NCI-H2227 (cell line): ENCODE measurements around the gene KLK6.

ENCODE experiments used
- DNase-seq: peaks from one replicate; lab custom pipeline; 2025; ENCODE audit not compliant: unreplicated experiment; lab: John Stamatoyannopoulos, UW

Gene KLK6

DNA sequence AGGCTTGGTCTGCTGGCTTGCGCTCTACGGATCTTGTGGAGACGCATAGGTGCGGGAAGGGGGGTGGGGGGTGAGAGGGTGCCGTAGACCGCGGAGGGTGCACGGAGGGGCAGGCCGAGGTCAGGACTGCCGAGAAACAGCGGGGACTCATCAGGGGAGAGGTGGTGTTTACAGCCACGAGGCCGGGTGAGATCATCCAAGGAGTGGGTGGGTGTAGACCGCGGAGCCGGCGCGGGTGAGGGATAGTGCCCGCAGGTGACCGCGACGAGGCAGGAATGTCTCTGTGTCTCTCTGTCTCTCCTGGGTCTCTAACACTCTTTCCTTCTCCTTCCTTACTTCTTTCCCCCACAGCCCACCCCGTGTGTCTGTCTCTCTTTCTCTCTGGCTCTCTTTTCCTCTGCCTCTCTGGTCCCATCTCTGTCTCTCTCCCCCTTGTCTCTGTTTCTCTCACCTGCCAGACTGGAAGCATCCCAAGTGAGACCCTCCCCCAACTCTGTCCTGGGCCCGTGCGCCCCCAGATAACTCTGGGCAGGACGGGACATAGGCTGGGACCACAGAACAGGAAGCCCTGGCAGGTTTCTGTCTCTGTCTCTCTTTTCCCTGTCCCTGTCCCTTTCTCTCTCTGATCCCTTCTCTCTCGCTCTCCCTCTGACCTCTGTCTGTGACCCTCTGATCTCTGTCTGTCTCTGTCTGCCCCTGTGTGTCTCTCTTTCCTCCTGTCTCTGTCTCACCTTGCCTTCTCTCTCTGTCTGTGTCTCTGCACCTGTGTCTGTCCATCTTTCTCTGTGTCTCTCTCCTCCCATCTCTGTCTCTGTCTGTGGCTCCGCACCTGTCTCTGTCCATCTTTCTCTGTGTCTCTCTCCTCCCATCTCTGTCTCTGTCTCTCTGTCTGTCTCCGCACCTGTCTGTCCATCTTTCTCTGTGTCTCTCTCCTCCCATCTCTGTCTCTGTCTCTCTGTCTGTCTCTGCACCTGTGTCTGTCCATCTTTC lies 56.4 kb downstream of the KLK6 start:
- DNase-seq = no peak

DNA sequence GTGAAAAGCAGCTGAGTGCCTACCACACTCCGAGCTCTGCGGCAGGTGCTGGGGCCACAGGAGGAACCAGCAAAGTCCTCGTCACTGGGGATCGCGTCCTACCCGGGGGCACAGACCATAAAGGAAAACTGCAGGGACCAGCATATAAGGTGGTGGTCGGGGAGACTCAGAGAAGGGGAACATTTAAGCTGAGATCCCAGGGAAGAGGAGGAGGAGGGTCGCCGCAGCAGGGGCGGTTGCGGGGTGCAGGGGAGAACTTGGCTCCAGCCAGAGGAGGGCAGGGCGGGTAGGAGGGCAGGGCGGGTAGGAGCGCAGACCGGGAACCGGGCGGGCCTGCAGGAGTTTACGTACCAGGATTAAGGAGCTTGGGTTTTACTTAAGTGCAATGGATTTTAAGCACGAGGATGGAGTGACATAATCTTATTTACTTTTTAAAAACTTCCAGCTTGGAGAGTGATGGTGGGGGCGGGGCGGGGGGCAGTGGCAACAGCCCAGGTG lies 57.2 kb downstream of the KLK6 start:
- DNase-seq = no peak

DNA sequence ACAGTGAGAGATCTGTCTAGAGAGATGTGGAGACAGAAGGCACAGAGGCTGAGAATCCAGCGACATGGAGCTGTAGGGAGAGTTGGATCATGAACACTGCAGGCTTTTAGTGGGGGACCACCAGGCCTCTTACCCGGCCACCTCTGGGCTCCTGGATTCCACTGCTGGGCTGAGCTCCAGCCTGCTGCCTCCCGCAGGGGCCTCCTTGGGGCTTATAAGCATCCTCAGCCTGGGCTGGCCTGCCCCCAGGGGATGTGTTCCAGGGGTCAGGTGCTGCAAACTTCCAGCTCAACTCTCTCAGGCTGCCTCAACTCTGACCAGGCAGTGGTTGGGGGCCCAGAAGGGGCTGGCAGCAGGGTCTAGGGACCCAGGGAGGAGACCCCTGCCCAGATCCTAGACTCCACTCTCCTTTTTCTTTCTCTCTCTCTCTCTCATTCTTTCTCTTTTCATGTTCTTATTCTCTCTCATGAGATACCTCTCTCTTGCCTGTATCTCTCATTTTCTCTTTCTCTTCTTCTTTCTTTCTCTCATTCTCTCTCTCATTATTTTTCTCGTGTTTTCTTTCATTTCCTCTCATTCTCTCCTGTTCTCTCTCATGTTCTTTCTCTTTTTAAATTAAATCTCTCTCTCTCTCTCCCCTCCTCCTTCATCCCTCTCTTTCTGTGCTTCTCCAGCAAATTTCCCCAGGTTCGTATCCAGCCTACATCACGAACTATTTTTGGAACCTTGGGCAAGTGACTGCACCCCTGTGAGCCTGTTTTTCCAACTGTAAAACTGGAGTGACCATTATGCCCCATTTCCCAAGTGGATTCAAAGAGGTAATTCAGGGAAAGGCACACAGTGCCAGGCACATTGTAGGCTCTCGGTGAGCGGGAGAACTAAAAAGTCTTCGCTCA lies 57.9 kb downstream of the KLK6 start, which contains the start of gene KLK4:
KLK4 (minus strand) TSS at position 190 of the 896 bp plus-strand sequence. CDS start 657 bp downstream, outside the sequence.
- DNase-seq = no peak

DNA sequence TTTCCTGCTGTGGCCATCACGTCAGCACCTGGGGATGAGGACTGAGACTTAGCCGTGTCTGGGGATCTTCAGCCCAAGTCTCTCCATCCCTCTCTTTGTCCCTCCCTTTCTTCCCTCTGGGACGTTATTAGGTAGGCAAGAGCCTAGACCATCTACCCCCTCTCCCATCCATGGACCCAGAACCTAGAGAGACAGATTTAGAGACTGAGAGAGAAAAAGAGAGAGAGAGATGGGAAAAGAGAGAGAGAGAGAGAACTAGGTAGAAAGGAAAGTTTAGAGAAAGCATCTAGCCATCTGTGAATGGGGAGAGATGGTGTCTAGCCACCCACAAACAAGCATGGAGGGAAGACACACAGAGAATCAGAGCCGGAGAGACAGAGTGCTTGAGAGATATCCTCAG lies 58.7 kb downstream of the KLK6 start:
- DNase-seq = no peak

DNA sequence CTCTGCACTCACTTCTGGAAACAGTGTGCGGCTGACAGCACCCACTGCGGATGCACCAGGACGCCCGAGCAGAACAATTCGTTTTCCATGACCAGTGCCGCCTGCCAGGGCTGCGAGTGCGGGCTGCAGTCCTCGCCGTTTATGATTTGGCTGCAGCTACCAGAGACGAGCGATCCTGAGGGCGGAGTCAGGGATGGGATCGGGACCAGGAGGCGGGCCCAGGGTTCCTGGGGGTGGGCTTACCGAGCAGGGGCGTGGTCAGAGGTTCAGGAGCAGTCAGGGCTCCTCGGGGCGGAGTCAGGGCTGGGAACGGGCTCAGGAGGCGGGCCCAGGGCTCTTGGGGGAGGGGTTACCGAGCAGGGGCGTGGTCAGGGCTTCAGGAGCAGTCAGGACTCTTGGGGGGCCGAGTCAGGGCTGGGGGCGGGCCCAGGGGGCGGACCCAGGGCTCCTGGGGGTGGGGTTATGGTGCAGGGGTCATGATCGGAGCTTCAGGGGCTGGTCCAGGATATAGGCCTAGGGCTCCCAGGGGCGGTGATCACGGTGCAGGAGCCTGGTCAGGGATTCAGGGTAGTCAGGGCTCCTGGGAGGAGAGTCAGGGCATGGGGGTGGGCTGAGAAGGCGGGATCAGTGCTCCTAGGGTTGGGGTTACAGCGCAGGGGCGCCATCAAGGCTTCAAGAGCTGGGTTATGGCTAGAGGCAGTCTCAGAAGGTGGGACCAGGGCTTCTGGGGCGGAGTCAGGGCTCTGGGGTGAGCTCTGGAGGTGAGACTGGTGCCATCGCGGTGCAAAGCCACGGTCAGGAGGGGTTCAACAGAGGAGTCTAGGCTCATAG lies 59.9 kb downstream of the KLK6 start:
- peak; percentile 87 for DNase-seq
